NK-92 treated with Interleukin-12 subunit alpha and Interleukin-12 subunit beta, amount 100 ng/mL, for 24 hours (cell line): ENCODE measurements around the gene SATB2.

ENCODE experiments used
- DNase-seq: peaks from one replicate; lab custom pipeline; 2025; lab: John Stamatoyannopoulos, UW

SATB2 gene

DNA sequence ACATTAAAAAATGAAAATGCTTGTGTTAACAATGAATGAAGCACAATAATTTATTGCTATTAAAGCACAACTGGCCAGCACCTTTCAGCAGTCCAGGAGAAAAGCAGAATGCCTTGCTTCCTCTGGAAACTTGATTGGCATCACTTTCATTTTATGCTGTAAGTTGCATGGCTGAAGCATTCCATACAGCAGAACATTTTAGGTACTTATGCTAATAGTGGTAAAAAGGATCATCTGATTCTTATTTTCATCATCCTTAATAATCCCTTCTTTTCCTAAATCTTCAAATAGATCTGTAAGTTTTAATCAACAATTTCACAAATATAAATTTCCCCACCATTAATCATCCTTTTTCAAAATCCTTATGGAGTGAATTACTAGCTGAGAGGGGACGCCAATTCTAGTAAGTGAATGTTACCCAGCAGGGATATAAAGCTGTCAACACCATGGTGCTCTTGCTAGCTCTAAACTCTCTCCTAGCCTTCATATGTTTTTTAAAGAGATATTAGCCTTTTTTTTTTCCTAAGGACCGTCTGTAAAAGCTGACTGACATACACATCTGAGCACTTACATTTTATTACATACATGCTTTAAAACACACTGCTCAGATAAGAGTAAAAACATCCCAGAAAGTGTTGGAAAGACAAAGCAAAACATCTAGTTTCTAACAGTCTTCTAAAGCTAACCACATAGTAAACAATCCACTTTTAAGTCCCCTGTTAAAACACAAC is 5.3 kb downstream of the SATB2 start:
- DNase-seq: no peak

GRCh38 chr2:199449956-199450355 is 7.8 kb downstream of the SATB2 start:
- no peak for DNase-seq

DNA sequence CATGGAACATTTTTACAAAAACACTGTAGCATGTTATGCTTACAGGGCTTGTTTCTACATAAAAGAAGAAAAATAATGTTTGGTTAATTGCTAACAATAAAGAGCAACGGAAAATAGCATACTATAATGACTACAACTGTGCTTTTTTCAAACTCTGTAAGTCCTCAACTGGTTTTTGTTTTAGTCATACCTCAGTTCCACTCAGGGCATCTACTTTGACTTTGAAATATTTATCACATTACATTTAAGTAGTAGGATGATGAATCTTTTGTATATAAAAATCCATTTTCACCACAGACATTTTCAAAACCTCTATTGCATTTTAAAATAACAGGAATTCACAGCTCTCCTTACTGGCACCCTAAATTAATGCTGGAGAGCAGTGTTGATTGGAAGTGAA is 8.3 kb downstream of the SATB2 start:
- no peak for DNase-seq

DNA sequence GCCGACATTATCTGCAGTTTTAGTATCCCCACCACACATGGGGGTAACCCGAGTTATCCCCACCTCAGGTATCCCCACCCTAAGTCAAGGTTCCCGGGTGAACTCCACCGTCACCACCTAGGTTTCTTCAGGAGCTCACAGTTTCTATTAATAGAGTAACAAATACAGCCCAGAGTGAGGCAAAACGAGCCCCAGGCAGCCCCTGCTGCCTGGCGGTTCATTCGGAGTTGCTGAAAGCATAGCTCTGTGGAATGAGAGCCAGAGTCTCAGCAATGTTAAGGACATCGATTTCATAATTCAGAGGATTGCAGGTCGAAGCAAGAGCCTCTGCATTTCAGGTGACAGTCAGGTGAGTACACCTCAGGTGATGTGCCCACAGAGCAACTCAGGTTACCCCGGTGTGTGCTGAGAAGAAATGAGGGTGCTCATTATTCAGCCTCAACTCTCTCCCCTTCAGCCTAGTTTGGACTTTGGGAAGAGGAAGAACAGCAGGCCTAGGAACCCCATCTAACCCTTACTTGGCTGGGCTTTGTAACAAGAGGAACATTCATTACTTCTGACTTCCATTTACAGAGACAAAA is 10.7 kb downstream of the SATB2 start:
- no peak for DNase-seq

GRCh38 chr2:199444749-199445148 is 13.0 kb downstream of the SATB2 start:
- DNase-seq: no peak

GRCh38 chr2:199443589-199444130 is 14.1 kb downstream of the SATB2 start:
- DNase-seq: no peak

- no peak for DNase-seq
Measured at GRCh38 chr2:199442173-199442572, 15.6 kb downstream of the SATB2 start.

GRCh38 chr2:199441759-199442158 is 16.0 kb downstream of the SATB2 start:
- DNase-seq: no peak

DNA sequence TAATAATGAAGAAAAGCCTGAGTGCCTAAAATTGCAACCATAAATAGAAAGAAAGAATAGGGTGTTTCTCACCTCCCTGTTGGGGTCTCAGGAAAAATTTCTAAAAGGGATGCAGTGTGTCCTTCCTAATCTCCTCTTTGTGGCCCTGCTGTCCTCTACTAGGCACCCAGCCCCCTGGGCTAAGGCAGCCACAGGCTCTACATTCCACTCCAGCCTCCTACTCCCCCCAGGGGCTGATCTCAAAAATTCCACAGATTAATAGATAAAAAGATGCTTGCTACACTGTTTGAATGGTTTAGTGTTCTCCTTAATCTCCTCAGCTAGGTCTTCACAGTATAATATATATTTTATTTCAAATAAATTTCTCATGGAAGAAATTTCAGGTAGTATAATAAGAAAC is 17.6 kb downstream of the SATB2 start:
- no peak for DNase-seq

GRCh38 chr2:199439542-199439941 is 18.2 kb downstream of the SATB2 start:
- no peak for DNase-seq

DNA sequence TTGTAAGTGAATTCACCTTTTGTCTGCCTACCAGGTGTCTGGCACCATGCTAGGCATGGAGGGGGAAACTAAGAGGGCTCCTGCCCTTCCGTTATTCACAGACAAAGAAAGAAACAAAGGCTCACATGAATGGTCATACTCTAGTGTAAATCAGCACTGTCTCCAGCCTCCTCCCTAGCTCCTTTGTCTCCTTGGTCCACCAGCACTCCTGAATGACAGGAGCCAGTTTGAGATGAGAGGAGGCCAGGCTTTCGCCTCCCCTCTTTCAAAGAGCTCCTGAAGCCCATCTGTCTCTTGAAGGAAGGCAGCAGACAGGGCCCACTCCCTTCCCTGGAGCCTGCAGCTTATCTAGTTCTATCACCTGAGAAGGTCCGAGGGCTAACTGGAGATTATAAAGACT is 18.7 kb downstream of the SATB2 start:
- DNase-seq: no peak

- DNase-seq: no peak
Measured at GRCh38 chr2:199434555-199434954, 23.2 kb downstream of the SATB2 start.

GRCh38 chr2:199433204-199433832 is 24.4 kb downstream of the SATB2 start:
- no peak for DNase-seq

DNA sequence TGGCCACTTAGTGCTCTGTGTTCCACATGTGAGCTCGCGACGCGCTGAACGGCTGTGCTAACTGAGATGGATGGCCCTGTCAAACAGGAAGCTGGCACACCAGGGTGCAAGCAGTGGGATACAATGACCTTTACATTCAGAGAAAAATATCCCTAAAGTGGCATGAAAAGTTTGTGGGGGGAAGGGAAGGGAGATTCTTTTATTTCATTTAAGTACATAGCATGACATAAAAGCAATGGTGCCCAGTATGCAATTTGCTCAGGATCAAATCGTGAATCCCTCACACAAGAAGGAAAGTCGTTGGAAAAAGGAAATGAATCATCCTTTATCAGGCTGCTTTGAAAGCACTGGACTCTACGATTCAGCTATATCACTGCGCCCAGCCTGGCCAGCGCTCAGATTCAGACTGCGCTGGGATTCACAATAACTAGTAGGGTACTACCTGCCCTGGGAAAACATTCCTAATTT is 26.0 kb downstream of the SATB2 start:
- no peak for DNase-seq

- DNase-seq: no peak
Measured at GRCh38 chr2:199430214-199430613, 27.5 kb downstream of the SATB2 start.

GRCh38 chr2:199428291-199428690 is 29.4 kb downstream of the SATB2 start:
- no peak for DNase-seq

DNA sequence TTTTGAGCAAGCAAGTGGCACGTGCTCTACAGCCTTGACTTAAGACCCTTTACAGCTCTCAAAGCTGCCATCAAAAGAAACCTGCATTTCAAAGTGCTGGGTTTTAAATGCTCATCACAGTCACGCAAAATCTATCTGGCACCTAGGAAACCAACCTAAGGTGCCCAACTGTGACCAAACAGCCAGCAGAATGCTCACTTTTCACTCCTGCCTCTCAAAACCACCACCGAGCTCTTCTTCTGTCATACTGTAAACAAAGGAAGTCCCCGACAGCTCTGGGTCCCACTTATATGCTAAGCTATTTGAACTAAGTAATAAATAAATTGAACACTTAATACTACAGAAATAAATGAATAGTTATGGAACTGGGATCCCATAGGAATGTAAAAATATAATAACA is 33.6 kb downstream of the SATB2 start:
- DNase-seq: no peak

DNA sequence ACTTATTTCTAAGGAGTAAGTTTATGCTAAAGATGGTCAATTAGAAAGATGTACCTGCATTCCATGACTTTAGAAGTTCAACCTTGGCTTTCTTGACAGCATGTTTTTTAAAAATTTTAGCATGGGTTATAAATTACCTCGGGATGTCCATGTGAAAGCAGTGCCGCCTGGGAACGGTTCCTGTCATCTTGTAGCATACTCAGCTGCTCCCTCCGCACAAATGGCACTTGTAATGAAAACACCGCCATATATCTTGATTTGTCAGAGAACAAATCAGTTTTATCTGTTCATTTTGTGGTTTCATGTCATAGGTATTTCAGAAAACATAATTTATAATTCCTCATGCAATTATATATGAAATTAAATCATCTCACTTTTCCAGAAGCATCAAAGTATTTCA is 38.3 kb downstream of the SATB2 start:
- no peak for DNase-seq

DNA sequence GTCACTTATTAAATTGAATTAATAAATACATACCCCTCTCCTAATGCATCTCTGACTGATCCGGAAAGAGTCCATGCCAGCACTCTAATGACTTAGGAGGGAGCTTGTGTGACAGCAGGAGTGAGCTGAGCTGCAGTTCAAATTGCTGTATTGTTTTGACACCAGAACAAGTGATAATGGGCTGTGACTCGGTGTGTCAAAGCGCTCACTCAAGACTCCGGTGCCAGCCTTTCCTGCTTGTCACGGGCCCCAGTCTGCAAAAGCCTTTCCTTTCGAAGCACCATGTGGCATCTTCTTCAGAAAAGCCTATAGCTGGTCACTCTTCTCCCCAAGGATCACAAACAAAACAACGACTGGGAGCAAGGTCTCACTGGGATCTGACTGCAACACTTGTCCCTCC is 43.3 kb downstream of the SATB2 start:
- no peak for DNase-seq

DNA sequence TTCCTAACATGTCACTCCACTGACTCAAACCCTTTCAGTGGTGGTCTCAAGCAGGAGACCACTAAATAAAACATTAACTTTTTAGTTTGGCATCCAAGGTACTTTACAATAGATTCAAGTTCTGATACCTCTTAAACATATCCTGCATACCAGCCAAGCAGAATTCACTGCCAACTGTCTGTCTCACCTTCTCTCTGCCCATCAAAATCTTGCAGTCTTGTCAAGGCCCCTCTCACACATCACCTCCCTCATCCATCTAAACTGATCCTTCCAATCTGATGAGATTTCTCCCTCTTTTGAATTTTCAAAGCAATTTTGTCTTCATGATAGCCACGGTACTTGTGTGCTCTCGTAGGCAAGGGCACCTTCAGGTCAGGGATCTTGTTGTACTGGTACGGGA is 43.7 kb downstream of the SATB2 start:
- no peak for DNase-seq

DNA sequence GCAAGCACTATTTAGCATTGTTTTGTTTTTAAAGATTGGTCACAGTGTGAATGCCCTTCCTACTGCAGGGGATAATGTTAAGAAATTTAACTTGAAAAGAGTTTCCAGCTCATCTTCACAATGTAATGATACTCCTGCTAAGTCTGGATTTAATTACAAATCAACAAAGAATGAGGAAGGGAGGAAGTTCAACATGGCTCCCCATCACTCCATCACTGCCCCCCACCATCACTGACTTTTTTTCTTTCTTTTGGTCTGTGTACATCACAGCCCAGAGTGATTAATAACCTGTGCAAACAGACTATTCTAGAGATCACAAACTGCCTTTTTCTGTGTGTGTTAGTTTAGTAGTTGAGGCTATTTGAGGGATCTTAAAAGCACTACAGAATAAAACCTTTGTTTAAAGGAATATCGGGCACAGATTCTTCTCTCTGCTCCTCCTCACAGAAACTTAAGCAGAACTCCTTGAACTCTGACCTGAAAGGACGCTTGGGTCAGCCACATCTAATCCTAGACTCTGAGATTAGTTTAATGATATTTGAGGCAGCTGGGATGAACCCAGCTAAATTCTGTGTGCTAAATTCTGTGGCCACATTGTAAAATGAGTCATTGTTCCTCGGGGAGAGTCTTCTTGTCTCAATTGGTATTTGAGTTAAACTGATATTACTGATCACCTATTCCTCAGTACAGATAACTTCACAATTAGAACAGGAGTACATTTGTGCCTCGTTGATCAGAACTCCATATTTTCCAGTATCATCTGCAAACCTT is 47.8 kb downstream of the SATB2 start:
- DNase-seq: no peak

- no peak for DNase-seq
Measured at GRCh38 chr2:199407421-199407820, 50.3 kb downstream of the SATB2 start.
